PC-3 (cell line): Measurements from ENCODE around the gene C12orf57. TPM values are rescaled to one million over a fixed set of nuclear protein-coding genes. Genes with fewer than 3 reads are reported as not detected.

Experiments used
- ATAC-seq: fragments of 200-7000 bp; cut with Tn5 transposase; 2 replicates; pipeline ENCODE4 v1.9.1; 2020; ENCODE audit warnings: mild to moderate bottlenecking, moderate library complexity
- BruUV-seq: library from RNA; stranded (reverse); fragments of 400-500 nt; replicated peaks from 2 replicates; lab custom pipeline; 2021; lab: Mats Ljungman, UMichigan
- CTCF ChIA-PET: fragments of 300-600 bp; sonication (Branson Sonifier 250); formaldehyde crosslinking; loops from one replicate; lab custom pipeline; 2022; ENCODE audit warnings: antibody characterized with exemption; lab: Charles Lee
- POLR2A ChIA-PET: fragments of 300-600 bp; sonication (Branson Sonifier 250); formaldehyde crosslinking; loops from one replicate; lab custom pipeline; 2022; ENCODE audit warnings: antibody characterized with exemption; ENCODE audit not compliant: unreplicated experiment; lab: Charles Lee
- DNase-seq: peaks from one replicate; pipeline ENCODE4 v3.0.0-alpha.2; 2015
- H2AFZ ChIP-seq: fragments of 300-600 bp; sonication (generic); 2 replicates; pipeline ENCODE4 v1.6.0; 2016; ENCODE audit warnings: antibody characterized with exemption, low read length
- H3F3A ChIP-seq: fragments of 300-600 bp; sonication (generic); one replicate; pipeline ENCODE4 v1.6.0; 2017; ENCODE audit warnings: antibody characterized with exemption, low read length, control low read depth, mild to moderate bottlenecking; ENCODE audit not compliant: unreplicated experiment
- H3K27ac ChIP-seq: fragments of 300-600 bp; sonication (generic); 2 replicates; pipeline ENCODE4 v1.5.1; 2016; ENCODE audit warnings: mild to moderate bottlenecking, low read length
- H3K27me3 ChIP-seq: fragments of 300-600 bp; sonication (generic); 2 replicates; pipeline ENCODE4 v1.6.1; 2016; ENCODE audit warnings: low read length, mixed read lengths
- H3K36me3 ChIP-seq: fragments of 300-600 bp; sonication (generic); 2 replicates; pipeline ENCODE4 v1.6.1; 2016; ENCODE audit warnings: low read depth, mixed run types, low read length, mixed read lengths
- H3K4me1 ChIP-seq: fragments of 300-600 bp; sonication (generic); 2 replicates; pipeline ENCODE4 v1.5.1; 2016; ENCODE audit warnings: low read length; ENCODE audit not compliant: insufficient read depth
- H3K4me2 ChIP-seq: fragments of 300-600 bp; sonication (generic); 2 replicates; pipeline ENCODE4 v1.6.0; 2016; ENCODE audit warnings: low read length
- H3K4me3 ChIP-seq: fragments of 300-600 bp; sonication (generic); 2 replicates; pipeline ENCODE4 v1.5.1; 2016; ENCODE audit warnings: mild to moderate bottlenecking, low read length, mixed read lengths
- H3K79me2 ChIP-seq: fragments of 300-600 bp; sonication (generic); 2 replicates; pipeline ENCODE4 v1.6.1; 2017; ENCODE audit warnings: low read length, mixed read lengths
- H3K9ac ChIP-seq: fragments of 300-600 bp; sonication (generic); 2 replicates; pipeline ENCODE4 v1.6.0; 2016; ENCODE audit warnings: mild to moderate bottlenecking, low read length
- H3K9me2 ChIP-seq: fragments of 300-600 bp; sonication (generic); replicated peaks from 2 replicates; pipeline ENCODE4 v1.6.1; 2016; ENCODE audit warnings: mixed run types, low read length, mixed read lengths
- H3K9me3 ChIP-seq: fragments of 300-600 bp; sonication (generic); 2 replicates; pipeline ENCODE4 v1.6.1; 2016; ENCODE audit warnings: low read length, mixed read lengths
- H4K20me1 ChIP-seq: fragments of 300-600 bp; sonication (generic); 2 replicates; pipeline ENCODE4 v1.6.1; 2016; ENCODE audit warnings: low read length, mixed read lengths
- CTCF ChIP-seq: fragments of 300-600 bp; sonication (generic); conservative IDR thresholded peaks from 2 replicates; pipeline ENCODE4 v1.5.1; 2017; ENCODE audit warnings: antibody characterized with exemption, low read depth, mild to moderate bottlenecking, low read length
- EZH2 ChIP-seq: fragments of 300-600 bp; sonication (generic); IDR thresholded peaks from one replicate; pipeline ENCODE4 v1.6.1; 2017; ENCODE audit warnings: antibody characterized with exemption, mild to moderate bottlenecking, low read length; ENCODE audit not compliant: unreplicated experiment
- EZH2phosphoT487 ChIP-seq: fragments of 300-600 bp; sonication (generic); IDR thresholded peaks from 2 replicates; pipeline ENCODE4 v1.6.1; 2018; ENCODE audit warnings: mild to moderate bottlenecking, antibody characterized with exemption, low read length, borderline replicate concordance
- intact Hi-C: fragments of 100-400 bp; cut with micrococcal nuclease; formaldehyde crosslinking; loops from 2 replicates; pipeline ENCODE4 v1.9.0; 2023
- total RNA-seq: library from RNA; depleted of rRNA; stranded (reverse); fragments of >200 nt; gene quantifications from 2 replicates; pipeline ENCODE4 v1.2.3, GENCODE V29; 2014

Gene C12orf57
- total RNA-seq, 1 experiment from 2014 or later: 125 TPM

GRCh38 chr12:6950401-6950801 lies 6.6 kb downstream of the C12orf57 start:
- no peak overlapping the region for H3K4me2 ChIP-seq
- H2AFZ ChIP-seq: no peak overlapping the region
- POLR2A ChIA-PET: no interaction called here
- H3K4me3 ChIP-seq: no peak overlapping the region
- H3K9ac ChIP-seq: no peak overlapping the region
- CTCF ChIA-PET: no interaction called here
- no peak for TF ChIP-seq CTCF
- TF ChIP-seq EZH2phosphoT487: no peak
- TF ChIP-seq EZH2: no peak
- H3K36me3 ChIP-seq: no peaks in the 10 kb centered on the region
- peaks cover 3% of the 10 kb centered on the region for H3F3A ChIP-seq
- H3K27ac ChIP-seq: no peak overlapping the region
- DNase-seq: no peak
- peaks cover 10% of the 10 kb centered on the region for H3K4me1 ChIP-seq
- no peaks in the 10 kb centered on the region for H3K9me3 ChIP-seq
- ATAC-seq: no peak
- H3K79me2 ChIP-seq: peaks cover 5% of the 10 kb centered on the region; the same call in 1 of the 2 replicates
- no TSS peak for BruUV-seq
- H3K27me3 ChIP-seq: no peaks in the 10 kb centered on the region
- H4K20me1 ChIP-seq: no peaks in the 10 kb centered on the region
- intact Hi-C loops: no loop called here
- no peaks in the 10 kb centered on the region for H3K9me2 ChIP-seq

- H3K4me2 ChIP-seq: no peak within 1 kb of the TSS
- no TSS peak for BruUV-seq
- no peak within 1 kb of the TSS for H3K27ac ChIP-seq
- ChIA-PET CTCF (no interaction called here), POLR2A (no interaction called here)
- H3K9me2 ChIP-seq: no peaks in the 10 kb centered on the region
- intact Hi-C loops: no loop called here
- no peak within 1 kb of the TSS for H3K9ac ChIP-seq
- no peak within 1 kb of the TSS for H2AFZ ChIP-seq
- no peak within 1 kb of the TSS for H3K4me3 ChIP-seq
- H3K79me2 ChIP-seq: no peaks in the 10 kb centered on the region
- H3K9me3 ChIP-seq: no peaks in the 10 kb centered on the region
- H3F3A ChIP-seq: no peaks in the 10 kb centered on the region
- TF ChIP-seq CTCF (no peak), EZH2phosphoT487 (no peak), EZH2 (no peak)
- ATAC-seq (no peak), DNase-seq (no peak)
- H3K27me3 ChIP-seq: no peaks in the 10 kb centered on the region
- no peaks in the 10 kb centered on the region for H3K36me3 ChIP-seq
- H3K4me1 ChIP-seq: peaks cover 5% of the 10 kb centered on the region
- H4K20me1 ChIP-seq: no peaks in the 10 kb centered on the region
Observed at GRCh38 chr12:6950811-6951540, 7.2 kb downstream of the C12orf57 start, which contains the start of gene PTPN6. TSS of gene PTPN6 (plus strand) at chr12:6951356. CDS start at chr12:6951513, 157 bp downstream.

GRCh38 chr12:6951551-6952120 lies 7.8 kb downstream of the C12orf57 start:
- POLR2A ChIA-PET: no interaction called here
- no peak for ATAC-seq
- no peak overlapping the region for H3K4me3 ChIP-seq
- no peaks in the 10 kb centered on the region for H4K20me1 ChIP-seq
- no peak for DNase-seq
- no peaks in the 10 kb centered on the region for H3K9me2 ChIP-seq
- no peak overlapping the region for H2AFZ ChIP-seq
- no peaks in the 10 kb centered on the region for H3F3A ChIP-seq
- H3K27ac ChIP-seq: no peak overlapping the region
- CTCF ChIA-PET: no interaction called here
- no peaks in the 10 kb centered on the region for H3K9me3 ChIP-seq
- no peak overlapping the region for H3K4me2 ChIP-seq
- H3K4me1 ChIP-seq: 0 out of 2 replicates have a peak, but pooled peaks cover 3% of the 10 kb centered on the region
- H3K9ac ChIP-seq: no peak overlapping the region
- H3K36me3 ChIP-seq: no peaks in the 10 kb centered on the region
- no peak for TF ChIP-seq EZH2
- no peak for TF ChIP-seq CTCF
- no peak for TF ChIP-seq EZH2phosphoT487
- H3K27me3 ChIP-seq: no peaks in the 10 kb centered on the region
- intact Hi-C loops: no loop called here
- H3K79me2 ChIP-seq: no peaks in the 10 kb centered on the region
- BruUV-seq: no TSS peak
